Natural killer cell (primary cell): Measurements from ENCODE around the gene FARS2. TPM values are rescaled to one million over a fixed set of nuclear protein-coding genes. Genes with fewer than 3 reads are reported as not detected.

Experiments
- ATAC-seq, 3 donors: fragments of 150-1000 bp in 2 of 3; fragments of 200-7000 bp in 1 of 3; cut with Tn5 transposase; 1 replicate in 1 of 3; 2 replicates in 2 of 3; pipeline ENCODE4 v1.10.0; 2021; ENCODE audit warnings: mild to moderate bottlenecking in 2 of 3, moderate library complexity in 2 of 3
- DNase-seq, 2 donors: peaks; one replicate each; pipeline versions ENCODE4 v3.0.0 to v3.0.0-alpha.2; 2013 to 2021; ENCODE audit warnings: mixed read lengths in 1 of 2
- H3K27ac ChIP-seq: one replicate; pipeline ENCODE4 v1.5.1; 2013; ENCODE audit warnings: mild to moderate bottlenecking, low read length
- H3K27me3 ChIP-seq: one replicate; pipeline ENCODE4 v1.6.1; 2013; ENCODE audit warnings: low read length; ENCODE audit not compliant: control insufficient read depth, insufficient read depth
- H3K36me3 ChIP-seq: one replicate; pipeline ENCODE4 v1.6.1; 2013; ENCODE audit warnings: low read length; ENCODE audit not compliant: control insufficient read depth, insufficient read depth
- H3K4me1 ChIP-seq: one replicate; pipeline ENCODE4 v1.6.1; 2013; ENCODE audit warnings: low read length; ENCODE audit not compliant: control insufficient read depth, insufficient read depth
- H3K4me3 ChIP-seq: one replicate; pipeline ENCODE4 v1.5.1; 2013; ENCODE audit warnings: low read length
- H3K9me3 ChIP-seq: one replicate; pipeline ENCODE4 v1.6.1; 2013; ENCODE audit warnings: low read length; ENCODE audit not compliant: control insufficient read depth, insufficient read depth
- H3K27ac Mint-ChIP-seq, 2 donors: one replicate each; pipeline ENCODE4 v1.8.0; 2022; ENCODE audit warnings: mild to moderate bottlenecking in 2 of 2, mixed read lengths in 2 of 2, moderate library complexity in 1 of 2
- H3K27me3 Mint-ChIP-seq, 2 donors: one replicate each; pipeline ENCODE4 v1.8.0; 2022; ENCODE audit warnings: low read depth in 2 of 2, mixed read lengths in 2 of 2
- H3K36me3 Mint-ChIP-seq: one replicate; pipeline ENCODE4 v1.8.0; 2022; ENCODE audit warnings: mixed read lengths
- H3K4me1 Mint-ChIP-seq, 2 donors: one replicate each; pipeline ENCODE4 v1.8.0; 2022; ENCODE audit warnings: mixed read lengths in 2 of 2
- H3K4me3 Mint-ChIP-seq: one replicate; pipeline ENCODE4 v1.8.0; 2022; ENCODE audit warnings: mild to moderate bottlenecking, moderate library complexity, mixed read lengths
- H3K9me3 Mint-ChIP-seq, 2 donors: one replicate each; pipeline ENCODE4 v1.8.0; 2022; ENCODE audit warnings: mixed read lengths in 2 of 2
- CTCF ChIP-seq: fragments of 200-600 bp; IDR thresholded peaks from one replicate; pipeline ENCODE4 v1.8.0; 2022; ENCODE audit warnings: antibody characterized with exemption
- WGBS: methylation state at CpG from one replicate; pipeline ENCODE4 v1.1.7; 2013; ENCODE audit warnings: missing lambda C conversion rate; ENCODE audit not compliant: insufficient coverage; 5-methylcytosine and 5-hydroxymethylcytosine counted together
- intact Hi-C: fragments of 100-400 bp; cut with micrococcal nuclease; formaldehyde crosslinking; loops from one replicate; pipeline ENCODE4 v1.14.2; 2022
- total RNA-seq, 4 donors: library from RNA; stranded (reverse); fragments of 120-200 nt in 1 of 4; gene quantifications; one replicate each; pipeline versions ENCODE4 v1.2.3 to v1.2.4, GENCODE V29; 2013 to 2022

FARS2 gene
- total RNA-seq, 3 donors from 2014 or later (not counting 1 experiment from before 2014, with no cell fraction given) = 15.3 to 24.8 (median 22.7) TPM

- no peak for DNase-seq
- Mint-ChIP-seq H3K4me3 (no peak overlapping the region), H3K27ac (no peak overlapping the region), H3K4me1 (peaks cover 0 to 5% of the 10 kb centered on the region in 2 donors), H3K27me3 (no peaks in the 10 kb centered on the region), H3K36me3 (peaks cover 12% of the 10 kb centered on the region), H3K9me3 (peaks cover 2 to 6% of the 10 kb centered on the region in 2 donors)
- no peak for TF ChIP-seq CTCF
- intact Hi-C loops = no loop called here
- Histone ChIP-seq H3K27me3 (no peaks in the 10 kb centered on the region), H3K27ac (no peak overlapping the region), H3K9me3 (no peaks in the 10 kb centered on the region), H3K36me3 (no peaks in the 10 kb centered on the region), H3K4me1 (no peaks in the 10 kb centered on the region), H3K4me3 (no peak overlapping the region)
- 91% methylated on average over 2 of the region's 3 CpGs for WGBS
- ATAC-seq = no peak
These were observed 322.2 kb downstream of the FARS2 start for GRCh38 chr6:5583528-5583927.

- Mint-ChIP-seq H3K27ac (no peak overlapping the region), H3K4me1 (peaks cover 0 to 5% of the 10 kb centered on the region in 2 donors), H3K4me3 (no peak overlapping the region), H3K27me3 (no peaks in the 10 kb centered on the region), H3K9me3 (peaks cover 2 to 6% of the 10 kb centered on the region in 2 donors), H3K36me3 (peaks cover 12% of the 10 kb centered on the region)
- WGBS = 66% methylated on average over 5 of the region's 5 CpGs
- intact Hi-C loops = no loop called here
- no peaks in the 10 kb centered on the region for H3K27me3 ChIP-seq
- H3K27ac ChIP-seq = no peak overlapping the region
- ATAC-seq (no peak), DNase-seq (no peak)
- TF ChIP-seq CTCF = no peak
- H3K36me3 ChIP-seq = no peaks in the 10 kb centered on the region
- no peaks in the 10 kb centered on the region for H3K9me3 ChIP-seq
- H3K4me1 ChIP-seq = no peaks in the 10 kb centered on the region
- no peak overlapping the region for H3K4me3 ChIP-seq
These were observed 322.8 kb downstream of the FARS2 start for GRCh38 chr6:5584078-5584482.

- ATAC-seq (no peak), DNase-seq (no peak)
- no peaks in the 10 kb centered on the region for H3K27me3 ChIP-seq
- no peaks in the 10 kb centered on the region for H3K9me3 ChIP-seq
- no peak for TF ChIP-seq CTCF
- H3K27ac ChIP-seq = no peak overlapping the region
- Mint-ChIP-seq H3K4me3 (no peak overlapping the region), H3K27ac (no peak overlapping the region), H3K4me1 (no peaks in the 10 kb centered on the region), H3K9me3 (peaks cover 2 to 6% of the 10 kb centered on the region in 2 donors), H3K27me3 (no peaks in the 10 kb centered on the region), H3K36me3 (peaks cover 12% of the 10 kb centered on the region)
- H3K4me3 ChIP-seq = no peak overlapping the region
- 98% methylated on average over 3 of the region's 3 CpGs for WGBS
- no peaks in the 10 kb centered on the region for H3K4me1 ChIP-seq
- no peaks in the 10 kb centered on the region for H3K36me3 ChIP-seq
- intact Hi-C loops = no loop called here
These were observed 326.3 kb downstream of the FARS2 start for GRCh38 chr6:5587648-5588047.

- H3K4me3 ChIP-seq = no peak overlapping the region
- H3K9me3 ChIP-seq = no peaks in the 10 kb centered on the region
- no peaks in the 10 kb centered on the region for H3K36me3 ChIP-seq
- no peaks in the 10 kb centered on the region for H3K27me3 ChIP-seq
- WGBS = 98% methylated on average over 6 of the region's 7 CpGs
- Mint-ChIP-seq H3K36me3 (peaks cover 12% of the 10 kb centered on the region), H3K27me3 (no peaks in the 10 kb centered on the region), H3K9me3 (peaks cover 2 to 6% of the 10 kb centered on the region in 2 donors), H3K4me1 (peaks cover 0 to 4% of the 10 kb centered on the region in 2 donors), H3K27ac (no peak overlapping the region), H3K4me3 (no peak overlapping the region)
- no peak overlapping the region for H3K27ac ChIP-seq
- no peaks in the 10 kb centered on the region for H3K4me1 ChIP-seq
- ATAC-seq (no peak), DNase-seq (no peak)
- intact Hi-C loops = no loop called here
- TF ChIP-seq CTCF = no peak
These were observed 328.3 kb downstream of the FARS2 start for GRCh38 chr6:5589422-5590141.
